Progenitor cell of endocrine pancreas (in vitro differentiated cells): ENCODE results near the gene TCOF1. TPM values are rescaled to one million over a fixed set of nuclear protein-coding genes. Genes with fewer than 3 reads are reported as not detected.
A peak's percentile ranks its signal among the peaks of the same experiment; 100 is the strongest.

Source experiments
- DNase-seq: peaks from one replicate; pipeline ENCODE4 v3.0.0; 2021; ENCODE audit warnings: low spot score; ENCODE audit not compliant: unreplicated experiment
- H3K27ac Mint-ChIP-seq: 2 replicates; pipeline ENCODE4 v1.8.0; 2021; ENCODE audit warnings: mild to moderate bottlenecking, moderate library complexity, mixed read lengths
- H3K27me3 Mint-ChIP-seq: 2 replicates; pipeline ENCODE4 v1.8.0; 2021; ENCODE audit warnings: mixed read lengths
- H3K36me3 Mint-ChIP-seq: 2 replicates; pipeline ENCODE4 v1.8.0; 2022; ENCODE audit warnings: mixed read lengths; ENCODE audit not compliant: insufficient read depth
- H3K4me1 Mint-ChIP-seq: 2 replicates; pipeline ENCODE4 v1.8.0; 2021; ENCODE audit warnings: low read depth, mixed read lengths
- H3K4me3 Mint-ChIP-seq: 2 replicates; pipeline ENCODE4 v1.8.0; 2021; ENCODE audit warnings: low read depth, mild to moderate bottlenecking, moderate library complexity, mixed read lengths
- H3K9me3 Mint-ChIP-seq: 2 replicates; pipeline ENCODE4 v1.8.0; 2021; ENCODE audit warnings: low read depth, mixed read lengths
- total RNA-seq: library from RNA; stranded (reverse); gene quantifications from 2 replicates; pipeline ENCODE4 v1.2.1, GENCODE V29; 2021
- TF ChIP-seq, protein P1 (sequence below): fragments of 200-600 bp; sonication (generic); IDR thresholded peaks from one replicate; pipeline ENCODE4 v1.5.0; 2021; ENCODE audit warnings: antibody characterized with exemption, mild to moderate bottlenecking; ENCODE audit not compliant: unreplicated experiment

The TCOF1 gene
- total RNA-seq, 1 donor from 2014 or later, result 58.9 TPM

DNA sequence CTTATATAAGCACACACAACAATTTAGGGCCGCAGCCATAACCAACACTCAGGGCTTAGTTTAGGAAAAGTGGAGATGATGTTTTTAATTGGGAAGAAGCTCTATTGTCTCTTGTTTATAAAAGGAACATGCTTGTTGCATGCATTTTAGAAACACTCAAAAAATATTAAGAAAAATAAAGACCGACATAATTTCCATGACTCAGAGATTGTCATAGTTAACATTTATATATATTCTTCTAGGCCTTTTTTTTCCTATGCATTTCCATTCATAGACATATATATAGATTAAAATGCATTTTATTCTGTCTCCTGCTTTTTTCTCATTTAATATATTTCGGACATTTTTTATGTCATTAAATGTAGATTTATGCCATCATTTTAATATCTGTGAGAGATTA lies 41.2 kb upstream of the TCOF1 start:
- Mint-ChIP-seq H3K27me3 (peaks cover 8% of the 10 kb centered on the region), H3K9me3 (no peaks in the 10 kb centered on the region), H3K27ac (no peak overlapping the region), H3K36me3 (no peaks in the 10 kb centered on the region), H3K4me3 (no peak overlapping the region), H3K4me1 (peaks cover 4% of the 10 kb centered on the region)
- DNase-seq, result no peak
- TF ChIP-seq, protein P1, sequence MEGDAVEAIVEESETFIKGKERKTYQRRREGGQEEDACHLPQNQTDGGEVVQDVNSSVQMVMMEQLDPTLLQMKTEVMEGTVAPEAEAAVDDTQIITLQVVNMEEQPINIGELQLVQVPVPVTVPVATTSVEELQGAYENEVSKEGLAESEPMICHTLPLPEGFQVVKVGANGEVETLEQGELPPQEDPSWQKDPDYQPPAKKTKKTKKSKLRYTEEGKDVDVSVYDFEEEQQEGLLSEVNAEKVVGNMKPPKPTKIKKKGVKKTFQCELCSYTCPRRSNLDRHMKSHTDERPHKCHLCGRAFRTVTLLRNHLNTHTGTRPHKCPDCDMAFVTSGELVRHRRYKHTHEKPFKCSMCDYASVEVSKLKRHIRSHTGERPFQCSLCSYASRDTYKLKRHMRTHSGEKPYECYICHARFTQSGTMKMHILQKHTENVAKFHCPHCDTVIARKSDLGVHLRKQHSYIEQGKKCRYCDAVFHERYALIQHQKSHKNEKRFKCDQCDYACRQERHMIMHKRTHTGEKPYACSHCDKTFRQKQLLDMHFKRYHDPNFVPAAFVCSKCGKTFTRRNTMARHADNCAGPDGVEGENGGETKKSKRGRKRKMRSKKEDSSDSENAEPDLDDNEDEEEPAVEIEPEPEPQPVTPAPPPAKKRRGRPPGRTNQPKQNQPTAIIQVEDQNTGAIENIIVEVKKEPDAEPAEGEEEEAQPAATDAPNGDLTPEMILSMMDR, result no peak

DNA sequence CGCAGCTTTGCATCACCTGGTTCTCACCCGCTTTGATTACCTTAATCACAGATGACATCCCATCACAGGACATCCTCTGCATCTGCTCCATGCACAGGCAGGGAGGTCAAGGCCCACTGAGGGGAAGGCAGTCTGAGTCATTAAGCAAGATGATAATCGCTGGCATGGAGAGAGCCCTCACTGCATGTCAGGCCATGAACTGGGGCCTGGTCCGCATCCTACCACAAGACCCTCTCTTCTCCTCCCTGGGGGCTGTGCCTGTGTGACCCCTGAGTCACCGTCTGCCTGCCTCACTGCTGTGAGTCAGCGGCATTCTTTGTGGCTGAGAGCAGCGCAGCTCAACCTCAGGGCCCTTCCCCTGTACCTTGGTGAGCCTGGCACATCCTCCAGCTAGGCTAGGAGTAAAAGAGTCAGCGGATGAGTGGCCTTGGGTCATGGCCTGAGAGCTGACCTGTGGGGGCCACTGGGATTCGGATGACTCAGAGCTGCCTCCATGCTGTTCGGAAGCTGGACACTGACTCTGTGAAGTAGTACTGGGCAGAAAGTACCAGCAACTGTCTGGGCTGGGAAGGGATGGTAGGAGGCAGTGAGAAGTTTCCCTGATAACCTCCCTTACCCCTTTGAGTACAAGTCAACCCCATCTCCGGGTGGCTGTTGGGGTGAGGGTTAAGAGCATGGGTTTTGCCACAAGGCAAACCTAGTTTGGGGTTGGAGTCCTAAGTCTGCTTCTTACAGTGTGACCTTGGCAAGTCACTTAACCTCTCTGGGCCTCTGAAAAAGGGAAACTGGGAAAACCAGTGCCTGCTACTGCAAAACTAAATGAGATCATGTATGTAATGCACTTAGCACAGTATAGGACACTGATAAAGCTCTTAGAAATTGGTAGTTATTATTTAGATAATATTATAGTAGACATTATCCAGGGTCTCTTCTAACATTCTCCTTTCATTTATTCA lies 40.2 kb upstream of the TCOF1 start:
- peak overlapping the region; percentile 86 for H3K27ac Mint-ChIP-seq
- H3K27me3 Mint-ChIP-seq, result peaks cover 8% of the 10 kb centered on the region
- no peak for DNase-seq
- H3K9me3 Mint-ChIP-seq, result no peaks in the 10 kb centered on the region
- no peaks in the 10 kb centered on the region for H3K36me3 Mint-ChIP-seq
- peaks cover 4% of the 10 kb centered on the region for H3K4me1 Mint-ChIP-seq
- no peak overlapping the region for H3K4me3 Mint-ChIP-seq
- TF ChIP-seq, protein P1, result no peak

DNA sequence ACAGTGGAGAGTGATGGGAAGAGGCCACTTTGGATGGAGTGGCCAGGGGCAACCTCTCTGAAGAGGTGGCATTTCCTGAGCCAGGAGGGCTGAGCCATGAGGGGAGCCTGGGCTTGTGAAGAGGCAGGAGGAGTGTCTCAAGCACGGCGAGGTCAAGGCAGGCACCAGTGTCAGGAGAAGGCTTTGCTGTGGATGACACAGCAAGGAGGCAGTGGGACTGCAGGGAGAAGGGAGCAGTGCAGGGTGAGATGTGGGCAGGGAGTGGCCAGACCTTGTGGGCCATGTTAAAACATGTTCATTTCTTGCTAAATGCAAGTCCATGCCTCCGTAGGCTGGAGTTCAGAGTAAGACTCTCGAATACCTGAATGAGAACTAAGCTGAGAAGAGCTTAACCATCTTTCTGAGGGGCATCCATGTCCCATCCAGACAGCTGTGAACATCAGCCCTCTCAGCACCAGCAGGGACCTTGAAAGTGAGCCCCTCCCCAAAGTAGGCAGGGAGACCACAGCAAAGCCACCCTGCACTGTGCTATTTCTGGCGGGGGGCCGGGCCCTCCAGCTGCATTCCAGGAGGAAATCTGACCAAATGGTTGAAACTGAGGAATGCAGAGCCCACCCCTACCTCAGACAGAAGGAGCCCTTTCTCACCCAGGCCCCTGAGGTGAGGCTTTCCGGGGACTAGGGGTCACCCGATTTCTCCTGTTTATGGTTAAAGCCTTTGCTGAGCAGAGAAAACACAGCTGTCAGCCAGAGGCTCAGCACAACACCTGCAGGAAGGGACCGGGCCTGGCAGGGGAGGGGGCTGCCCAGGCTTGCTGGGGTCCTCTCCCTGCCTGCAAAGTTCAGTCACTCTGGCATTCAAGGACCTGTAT lies 38.6 kb upstream of the TCOF1 start:
- Mint-ChIP-seq H3K27ac (no peak overlapping the region), H3K27me3 (peaks cover 8% of the 10 kb centered on the region), H3K36me3 (no peaks in the 10 kb centered on the region), H3K9me3 (no peaks in the 10 kb centered on the region), H3K4me1 (peaks cover 4% of the 10 kb centered on the region), H3K4me3 (no peak overlapping the region)
- TF ChIP-seq, protein P1, result no peak
- no peak for DNase-seq

DNA sequence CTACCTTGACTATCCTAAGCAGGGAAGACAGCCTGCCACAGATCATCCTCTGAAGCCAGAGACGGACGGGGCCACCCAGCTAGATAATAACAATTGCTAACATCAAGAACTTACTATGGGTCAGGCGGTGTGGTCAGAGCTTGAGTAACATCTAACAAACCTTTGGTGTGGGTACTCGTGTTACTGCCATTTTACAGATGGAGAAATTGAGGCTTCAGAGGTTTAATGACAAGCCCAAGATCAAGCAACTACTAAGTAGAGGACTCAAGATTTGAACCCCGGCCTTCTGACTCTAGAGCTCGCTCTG lies 38.1 kb upstream of the TCOF1 start:
- DNase-seq, result no peak
- Mint-ChIP-seq H3K9me3 (no peaks in the 10 kb centered on the region), H3K36me3 (no peaks in the 10 kb centered on the region), H3K27ac (no peak overlapping the region), H3K4me3 (no peak overlapping the region), H3K27me3 (peaks cover 8% of the 10 kb centered on the region), H3K4me1 (peaks cover 4% of the 10 kb centered on the region)
- TF ChIP-seq, protein P1, result no peak

DNA sequence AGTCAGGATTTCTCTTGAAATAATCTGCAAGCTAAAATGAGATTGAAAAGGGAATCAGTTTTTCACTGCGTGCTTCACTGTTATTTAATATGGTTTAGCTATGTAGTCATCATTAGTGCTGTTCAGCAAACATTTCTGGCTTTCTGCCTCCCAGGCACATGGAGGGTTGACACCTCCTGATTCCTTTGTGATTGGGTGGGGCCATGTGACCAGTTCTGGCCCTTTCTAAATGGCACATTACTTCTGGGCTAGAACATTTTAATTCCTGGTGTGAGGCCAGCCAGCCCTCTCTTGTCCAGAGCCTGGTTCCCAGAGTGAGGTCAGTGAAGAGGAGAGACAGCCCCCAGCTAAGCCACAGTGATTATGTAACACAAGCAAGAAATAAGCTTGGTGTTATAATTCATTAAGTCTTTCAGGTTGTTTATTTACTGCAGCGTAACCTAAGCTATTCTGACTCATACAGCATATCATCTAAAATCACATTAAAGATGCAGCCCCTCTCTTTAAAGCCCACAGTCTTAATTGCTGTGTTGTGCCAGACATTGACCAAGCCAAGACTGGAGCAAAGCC lies 37.4 kb upstream of the TCOF1 start:
- Mint-ChIP-seq H3K36me3 (no peaks in the 10 kb centered on the region), H3K27ac (no peak overlapping the region), H3K9me3 (no peaks in the 10 kb centered on the region), H3K27me3 (peaks cover 8% of the 10 kb centered on the region), H3K4me1 (peaks cover 5% of the 10 kb centered on the region), H3K4me3 (no peak overlapping the region)
- TF ChIP-seq, protein P1, result no peak
- DNase-seq, result no peak
